ENCODE data around the gene CDIPT.

GRCh38 chr16:29910819-29911675, 48.0 kb upstream of the CDIPT start:
- TF ChIP-seq POLR2A (IDR thresholded peaks at IDR 0.05; ENCODE audit: low read length), result no peak
- TF ChIP-seq GATA1 (IDR thresholded peaks at IDR 0.05; ENCODE audit: low read depth, low read length), result no peak

All from erythroblast (primary cell).